HG03442 (cell line): ENCODE measurements around the gene KLK11.

Experiments
- ATAC-seq: cut with Tn5 transposase; IDR thresholded peaks from one replicate; pipeline ENCODE4 v1.9.1; 2021; ENCODE audit warnings: mild to moderate bottlenecking, moderate library complexity; ENCODE audit not compliant: unreplicated experiment

The KLK11 gene

GRCh38 chr19:51026554-51026831 lies at the start of gene KLK11:
KLK11 (minus strand) TSS chr19:51026616; CDS start chr19:51025631, 985 bp downstream.
- no peak for ATAC-seq

GRCh38 chr19:51075998-51076397 lies 49.6 kb upstream of the KLK11 start:
- ATAC-seq: no peak

- no peak for ATAC-seq
Observed at GRCh38 chr19:51071095-51071405, 44.6 kb upstream of the KLK11 start.

- ATAC-seq: no peak
Observed at GRCh38 chr19:51070334-51071094, 44.1 kb upstream of the KLK11 start.

GRCh38 chr19:51066393-51067186 lies 40.2 kb upstream of the KLK11 start:
- no peak for ATAC-seq

- no peak for ATAC-seq
Observed at GRCh38 chr19:51065221-51065960, 39.0 kb upstream of the KLK11 start.

- no peak for ATAC-seq
Observed at GRCh38 chr19:51064534-51065220, 38.3 kb upstream of the KLK11 start, which contains the start of gene KLK13. KLK13 (minus strand) TSS chr19:51065092; CDS start chr19:51065067, 25 bp downstream.

- no peak for ATAC-seq
Observed at GRCh38 chr19:51063664-51064063, 37.2 kb upstream of the KLK11 start.

GRCh38 chr19:51060973-51061372 lies 34.6 kb upstream of the KLK11 start:
- ATAC-seq: no peak

GRCh38 chr19:51060336-51060735 lies 33.9 kb upstream of the KLK11 start:
- no peak for ATAC-seq

GRCh38 chr19:51059715-51060114 lies 33.3 kb upstream of the KLK11 start:
- ATAC-seq: no peak

GRCh38 chr19:51055866-51056265 lies 29.4 kb upstream of the KLK11 start:
- ATAC-seq: no peak

GRCh38 chr19:51047031-51047335 lies 20.6 kb upstream of the KLK11 start:
- ATAC-seq: no peak

GRCh38 chr19:51044327-51044726 lies 17.9 kb upstream of the KLK11 start:
- no peak for ATAC-seq

- ATAC-seq: no peak
Observed at GRCh38 chr19:51043497-51043896, 17.1 kb upstream of the KLK11 start.

- no peak for ATAC-seq
Observed at GRCh38 chr19:51040151-51040550, 13.7 kb upstream of the KLK11 start.

- ATAC-seq: no peak
Observed at GRCh38 chr19:51036519-51036918, 10.1 kb upstream of the KLK11 start.

- ATAC-seq: no peak
Observed at GRCh38 chr19:51034704-51035103, 8.3 kb upstream of the KLK11 start, which contains the start of gene KLK12. KLK12 (minus strand) TSS chr19:51035002; CDS start chr19:51034621, 381 bp downstream.

GRCh38 chr19:51031880-51032225 lies 5.4 kb upstream of the KLK11 start:
- ATAC-seq: no peak

- ATAC-seq: no peak
Observed at GRCh38 chr19:51031220-51031879, 4.9 kb upstream of the KLK11 start.

GRCh38 chr19:51030631-51031030 lies 4.2 kb upstream of the KLK11 start:
- ATAC-seq: no peak
